Activated CD4-positive, CD25-positive, alpha-beta regulatory T cell treated with anti-CD3 and anti-CD28 coated beads, Interleukin-2, amount 50 U/mL, for 16 hours (primary cell): Measurements from ENCODE around the gene LUZP1.

Source experiments
- DNase-seq: peaks from one replicate; pipeline ENCODE4 v3.0.0-alpha.2; 2020; ENCODE audit warnings: low read depth, low spot score

Gene LUZP1

DNA sequence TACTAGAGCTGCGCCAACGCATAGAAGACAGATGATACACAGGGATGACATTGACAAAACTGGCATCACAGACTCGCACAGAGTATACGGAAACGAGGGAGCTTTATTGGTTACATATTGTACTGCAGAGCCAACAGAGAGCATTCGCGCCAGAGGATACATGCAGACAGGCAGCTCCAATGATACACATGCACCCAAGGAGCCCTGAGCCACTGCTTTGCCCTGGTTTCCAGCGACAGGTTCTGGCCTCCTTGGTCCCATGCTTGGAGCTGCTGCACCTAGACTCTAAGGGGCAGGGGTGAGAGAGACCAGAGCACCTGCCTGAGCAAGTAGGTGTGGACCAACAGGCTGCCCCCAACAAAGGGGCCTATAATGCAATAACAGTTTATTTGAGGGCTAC, 83.8 kb downstream of the LUZP1 start:
- DNase-seq: no peak

GRCh38 chr1:23083714-23084480, 84.8 kb downstream of the LUZP1 start:
- DNase-seq: no peak

DNA sequence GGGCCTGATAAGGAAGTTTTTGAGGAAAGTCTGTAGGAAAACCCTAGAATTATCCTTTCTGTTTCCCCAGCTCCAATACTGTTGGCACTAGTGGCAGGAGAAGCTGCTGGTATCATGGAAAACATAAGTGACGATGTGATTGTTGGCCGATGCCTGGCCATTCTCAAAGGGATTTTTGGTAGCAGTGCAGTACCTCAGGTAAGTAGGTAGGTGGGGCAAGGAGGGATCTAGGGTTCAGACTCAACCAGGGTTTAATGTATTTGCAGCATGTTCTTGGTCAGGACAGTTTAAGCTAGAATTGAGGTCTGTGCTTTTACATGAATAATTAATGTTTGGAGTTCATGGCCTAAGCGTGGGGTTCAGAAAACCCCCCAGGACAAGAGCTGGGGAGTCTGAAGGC, 87.3 kb downstream of the LUZP1 start:
- no peak for DNase-seq

GRCh38 chr1:23080885-23081284, 87.8 kb downstream of the LUZP1 start:
- no peak for DNase-seq

- no peak for DNase-seq
Measured at GRCh38 chr1:23079025-23079424, 89.6 kb downstream of the LUZP1 start.

DNA sequence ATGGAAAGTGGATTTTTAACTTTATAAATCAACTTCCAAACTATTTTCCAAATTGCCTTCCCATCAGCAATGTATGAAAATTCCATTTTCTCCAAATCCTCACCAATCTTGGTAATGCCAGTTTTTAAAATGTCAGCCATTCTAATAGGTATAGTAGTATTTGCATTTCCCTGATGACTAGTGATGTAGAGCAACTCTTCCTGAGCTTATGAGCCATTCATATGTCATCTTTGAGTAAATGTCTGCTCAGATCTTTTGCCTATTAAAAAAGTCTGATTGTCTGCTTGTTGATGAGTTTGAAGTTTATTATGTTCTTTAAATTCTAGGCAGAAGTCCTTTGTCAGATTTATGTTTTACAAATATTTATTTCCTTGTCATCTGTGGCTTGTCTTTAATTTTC, 94.6 kb downstream of the LUZP1 start:
- DNase-seq: no peak

- no peak for DNase-seq
Measured at GRCh38 chr1:23069675-23070074, 99.0 kb downstream of the LUZP1 start.

DNA sequence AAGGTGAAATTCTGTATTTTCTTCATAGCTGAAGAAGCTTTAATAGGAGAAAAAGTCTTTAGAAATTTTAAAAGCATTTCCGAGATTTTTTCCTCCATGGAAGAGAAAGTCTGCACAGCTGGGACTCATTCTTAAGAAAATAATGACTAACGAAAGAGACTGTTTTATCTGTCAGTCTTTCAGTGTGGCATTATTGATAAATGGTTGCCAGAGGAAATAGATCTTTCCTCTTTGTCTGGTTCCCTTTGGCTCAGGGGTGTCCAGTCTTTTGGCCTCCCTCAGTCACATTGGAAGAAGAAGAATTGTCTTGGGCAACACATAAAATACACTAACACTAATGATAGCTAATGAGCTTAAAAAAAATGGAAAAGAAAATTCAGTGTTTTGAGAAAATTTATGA, 99.5 kb downstream of the LUZP1 start:
- DNase-seq: no peak

DNA sequence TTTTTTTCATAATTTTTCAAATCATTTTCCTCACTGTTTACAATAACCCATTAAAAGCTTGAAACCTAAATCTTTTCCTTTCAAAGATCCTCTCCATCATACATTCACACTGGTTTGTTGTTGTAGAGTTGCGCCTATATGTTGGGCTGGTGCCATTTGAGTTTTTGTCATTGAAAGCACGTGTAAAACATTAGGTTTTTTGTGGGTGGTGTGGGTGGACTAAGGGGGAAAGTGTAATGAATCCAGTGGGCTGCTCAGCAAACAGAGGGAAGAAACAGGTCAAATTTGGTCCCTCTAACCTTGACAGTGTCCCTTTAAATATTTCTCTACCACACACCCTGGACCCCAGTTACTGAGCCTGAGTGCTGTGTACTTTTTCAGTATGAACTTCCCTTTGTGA, 102.6 kb downstream of the LUZP1 start:
- DNase-seq: no peak

GRCh38 chr1:23065385-23065784, 103.3 kb downstream of the LUZP1 start:
- DNase-seq: no peak

DNA sequence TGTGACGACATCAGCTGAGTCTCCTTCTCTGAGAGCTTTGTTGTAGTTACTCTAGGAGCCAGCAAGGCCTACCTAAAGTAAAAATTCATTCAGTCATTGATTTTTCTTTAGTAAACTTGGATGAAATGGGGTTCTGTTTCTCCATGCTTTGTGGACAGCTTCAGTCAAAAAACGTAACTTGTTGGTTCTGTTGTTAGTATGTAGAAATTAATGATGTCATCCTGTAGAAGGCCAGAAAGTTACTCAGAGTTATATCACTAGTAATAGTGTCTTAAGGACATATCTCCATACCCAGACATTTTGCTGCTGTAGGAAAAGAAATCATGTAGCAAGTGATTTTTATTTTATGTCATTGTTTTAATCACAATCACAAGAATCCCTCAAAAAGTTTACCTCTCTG, 106.4 kb downstream of the LUZP1 start:
- no peak for DNase-seq

DNA sequence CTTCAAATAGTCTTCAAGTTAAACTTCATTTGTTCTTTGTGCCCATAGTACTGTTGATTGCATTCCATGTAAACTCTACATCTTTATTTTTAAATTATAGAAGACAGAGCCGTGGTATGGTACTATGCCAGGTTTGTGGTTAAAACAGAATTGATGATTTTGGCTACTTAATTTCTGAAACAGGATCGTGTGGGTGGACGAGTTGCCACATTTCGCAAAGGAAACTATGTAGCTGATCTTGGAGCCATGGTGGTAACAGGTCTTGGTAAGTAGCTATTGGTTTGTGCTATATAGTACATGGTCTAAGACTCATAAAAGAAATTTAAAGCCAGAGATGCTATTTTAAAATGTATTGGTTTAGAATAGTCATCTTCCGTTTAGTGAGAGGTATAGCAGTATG, 111.4 kb downstream of the LUZP1 start:
- no peak for DNase-seq

DNA sequence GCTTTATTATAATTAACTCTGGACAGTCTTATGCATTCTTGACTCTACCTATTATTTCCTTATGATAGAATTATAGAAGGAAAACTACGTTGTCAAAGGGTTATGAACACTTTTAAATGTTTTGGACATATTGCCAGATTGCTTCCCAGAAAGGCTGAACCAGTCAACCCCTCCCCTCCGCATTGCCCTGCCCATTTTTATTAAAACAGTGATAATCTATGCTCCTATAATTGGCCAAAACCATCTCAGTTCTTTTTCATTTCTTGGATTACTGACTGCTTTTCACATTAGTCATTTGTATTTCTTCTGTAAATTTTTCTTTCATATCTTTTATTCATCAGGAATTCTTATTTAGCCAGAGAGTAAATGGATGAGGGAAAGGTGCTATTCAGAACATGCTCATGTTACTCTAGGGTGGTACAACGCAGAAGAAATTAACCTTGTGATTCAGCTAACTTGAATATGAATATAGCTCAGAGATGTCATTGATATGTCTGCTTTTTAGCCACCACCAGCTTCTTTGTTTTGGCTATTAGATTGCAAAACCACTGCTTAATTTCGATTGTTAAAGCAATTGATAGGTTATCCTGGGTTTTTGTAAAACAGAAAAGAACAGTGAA, 117.3 kb downstream of the LUZP1 start:
- DNase-seq: no peak

GRCh38 chr1:23050201-23050600, 118.5 kb downstream of the LUZP1 start:
- no peak for DNase-seq

GRCh38 chr1:23044035-23044434, 124.6 kb downstream of the LUZP1 start:
- DNase-seq: no peak

- no peak for DNase-seq
Measured at GRCh38 chr1:23040509-23040908, 128.1 kb downstream of the LUZP1 start.

- no peak for DNase-seq
Measured at GRCh38 chr1:23039308-23039826, 129.3 kb downstream of the LUZP1 start.

DNA sequence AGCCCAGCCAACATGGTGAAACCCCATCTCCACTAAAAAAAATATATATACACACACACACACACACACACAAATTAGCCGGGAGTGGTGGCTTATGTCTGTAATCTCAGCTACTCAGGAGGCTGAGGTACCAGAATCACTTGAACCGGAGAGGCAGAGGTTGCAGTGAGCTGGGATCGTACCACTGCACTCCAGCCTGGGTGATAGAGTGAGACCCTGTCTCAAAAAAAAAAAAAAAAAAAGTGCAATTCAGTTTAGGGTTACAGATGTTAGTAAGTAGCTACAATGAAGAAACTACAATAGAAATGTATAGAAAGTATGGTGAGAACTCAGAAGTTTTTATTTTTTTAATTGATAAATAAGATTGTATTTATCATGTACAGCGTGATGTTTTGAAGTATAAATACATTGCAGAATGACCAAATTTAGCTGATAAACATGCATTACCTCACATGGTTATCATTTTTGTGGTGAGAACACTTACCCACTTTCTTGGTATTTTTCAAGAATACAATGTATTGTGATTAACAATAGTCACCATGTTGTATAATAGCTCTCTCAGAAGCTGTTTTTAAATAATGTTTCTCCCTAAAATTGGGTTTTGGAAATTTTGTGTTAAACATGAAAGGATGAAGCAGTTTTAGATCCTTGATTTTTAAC, 131.4 kb downstream of the LUZP1 start:
- no peak for DNase-seq

GRCh38 chr1:23035823-23036452, 132.7 kb downstream of the LUZP1 start:
- no peak for DNase-seq
